HG03045 (cell line): ENCODE measurements around the gene NELL1.

ENCODE experiments used
- ATAC-seq: cut with Tn5 transposase; IDR thresholded peaks from one replicate; pipeline ENCODE4 v1.9.1; 2021; ENCODE audit warnings: mild to moderate bottlenecking, moderate library complexity; ENCODE audit not compliant: unreplicated experiment

The NELL1 gene

GRCh38 chr11:21622995-21623394 lies 953.6 kb downstream of the NELL1 start:
- ATAC-seq = no peak
